Measurements from ENCODE around the gene TPST1. TPM values are rescaled to one million over a fixed set of nuclear protein-coding genes. Genes with fewer than 3 reads are reported as not detected.
"Not testable (repeated sequence)": the region's sequence is repeated elsewhere in the genome, so short reads cannot be mapped to it uniquely, and the experiment has no call there.

Gene TPST1
- total RNA-seq, 2 experiments from 2014 or later: 0.67 to 0.79 TPM

GRCh38 chr7:66315192-66315591 lies 110.1 kb downstream of the TPST1 start:
- POLR2A ChIA-PET: no interaction called here
- DNase-seq: no peak
- H3K4me3 Mint-ChIP-seq: no peak overlapping the region
- CTCF ChIA-PET: interaction anchor here (0.5 kb wide), 1 partner anchor 232 kb away, joined by 3 read pairs; no protein-coding TSS in a partner anchor
- H3K4me1 Mint-ChIP-seq: no peaks in the 10 kb centered on the region
- no peaks in the 10 kb centered on the region for H3K36me3 Mint-ChIP-seq (ENCODE audit: low read depth)
- H3K9me3 Mint-ChIP-seq: no peaks in the 10 kb centered on the region
- H3K27me3 Mint-ChIP-seq: peaks cover 15% of the 10 kb centered on the region
- H3K27ac Mint-ChIP-seq: no peak overlapping the region

GRCh38 chr7:66319407-66319979 lies 114.4 kb downstream of the TPST1 start:
- Mint-ChIP-seq H3K4me1 (no peaks in the 10 kb centered on the region), H3K4me3 (no peak overlapping the region), H3K36me3 (ENCODE audit: low read depth) (no peaks in the 10 kb centered on the region), H3K27me3 (peaks cover 7% of the 10 kb centered on the region), H3K27ac (no peak overlapping the region), H3K9me3 (peaks cover 8% of the 10 kb centered on the region)
- CTCF ChIA-PET: no interaction called here
- no peak for DNase-seq
- POLR2A ChIA-PET: no interaction called here

DNA sequence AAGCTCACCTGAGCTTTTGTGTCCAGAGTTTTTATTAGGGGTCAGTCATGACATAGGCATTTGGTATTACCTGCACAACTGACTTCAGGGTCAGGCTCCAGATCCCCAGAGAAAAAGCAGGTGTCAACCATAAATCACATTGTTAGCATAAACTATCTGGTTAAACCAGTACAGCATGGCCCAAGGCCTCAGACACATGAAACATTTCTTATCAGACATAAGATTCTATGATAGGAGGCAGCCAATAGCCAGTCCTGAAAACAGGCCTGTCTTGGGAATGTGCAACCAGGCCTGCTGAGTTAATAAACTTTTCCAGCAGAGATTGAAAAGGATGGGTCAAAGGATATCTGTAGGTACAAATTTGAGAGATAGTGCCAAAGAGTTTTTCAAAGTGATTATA lies 116.1 kb downstream of the TPST1 start:
- Mint-ChIP-seq H3K36me3 (ENCODE audit: low read depth) (no peaks in the 10 kb centered on the region), H3K9me3 (peaks cover 8% of the 10 kb centered on the region), H3K27me3 (peaks cover 7% of the 10 kb centered on the region), H3K27ac (no peak overlapping the region), H3K4me1 (no peaks in the 10 kb centered on the region), H3K4me3 (no peak overlapping the region)
- ChIA-PET POLR2A (no interaction called here), CTCF (no interaction called here)
- no peak for DNase-seq

- ChIA-PET CTCF (no interaction called here), POLR2A (no interaction called here)
- Mint-ChIP-seq H3K9me3 (peaks cover 8% of the 10 kb centered on the region), H3K4me1 (no peaks in the 10 kb centered on the region), H3K36me3 (ENCODE audit: low read depth) (no peaks in the 10 kb centered on the region), H3K4me3 (no peak overlapping the region), H3K27ac (no peak overlapping the region), H3K27me3 (no peaks in the 10 kb centered on the region)
- DNase-seq: no peak
Measured at GRCh38 chr7:66323114-66323796, 118.1 kb downstream of the TPST1 start.

GRCh38 chr7:66324985-66325384 lies 119.9 kb downstream of the TPST1 start:
- CTCF ChIA-PET; POLR2A ChIA-PET; H3K9me3 Mint-ChIP-seq; H3K27ac Mint-ChIP-seq; H3K27me3 Mint-ChIP-seq; H3K4me3 Mint-ChIP-seq; H3K36me3 Mint-ChIP-seq (ENCODE audit: low read depth); H3K4me1 Mint-ChIP-seq; DNase-seq: not testable (repeated sequence)

- CTCF ChIA-PET: no interaction called here
- no peaks in the 10 kb centered on the region for H3K27me3 Mint-ChIP-seq
Measured at GRCh38 chr7:66326501-66327215, 121.5 kb downstream of the TPST1 start.

DNA sequence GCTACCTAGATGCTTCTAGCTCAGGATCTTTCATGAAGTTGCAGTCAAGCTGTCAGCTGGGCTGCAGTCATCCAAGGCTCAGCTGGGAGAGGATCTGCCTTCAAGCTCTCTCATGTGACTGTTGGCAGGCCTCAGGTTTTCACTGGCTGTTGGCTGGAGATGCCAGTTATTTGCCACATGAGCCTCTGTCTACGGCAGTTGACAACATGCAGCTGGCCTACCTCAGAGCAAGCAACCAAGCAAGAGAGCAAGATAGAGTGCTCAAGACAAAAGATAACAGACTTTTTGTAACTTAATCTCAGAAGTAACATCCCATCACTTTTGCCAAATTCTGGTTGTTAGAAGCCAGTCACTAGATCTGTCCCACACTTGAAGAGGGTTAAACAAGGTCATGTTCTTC lies 125.8 kb downstream of the TPST1 start:
- Mint-ChIP-seq H3K36me3 (ENCODE audit: low read depth) (no peaks in the 10 kb centered on the region), H3K4me1 (no peaks in the 10 kb centered on the region), H3K27ac (no peak overlapping the region), H3K4me3 (no peak overlapping the region), H3K9me3 (peaks cover 7% of the 10 kb centered on the region), H3K27me3 (no peaks in the 10 kb centered on the region)
- CTCF ChIA-PET: no interaction called here
- POLR2A ChIA-PET: no interaction called here
- DNase-seq: no peak

More at GRCh38 chr7:66326501-66327215, 121.5 kb downstream of the TPST1 start:
- POLR2A ChIA-PET: no interaction called here
- no peaks in the 10 kb centered on the region for H3K4me1 Mint-ChIP-seq
- no peaks in the 10 kb centered on the region for H3K36me3 Mint-ChIP-seq (ENCODE audit: low read depth)
- H3K4me3 Mint-ChIP-seq: no peak overlapping the region
- peaks cover 4% of the 10 kb centered on the region for H3K9me3 Mint-ChIP-seq
- DNase-seq: no peak
- H3K27ac Mint-ChIP-seq: no peak overlapping the region

- Mint-ChIP-seq H3K4me3 (no peak overlapping the region), H3K36me3 (ENCODE audit: low read depth) (no peaks in the 10 kb centered on the region), H3K4me1 (no peaks in the 10 kb centered on the region), H3K9me3 (peaks cover 14% of the 10 kb centered on the region), H3K27ac (no peak overlapping the region), H3K27me3 (peaks cover 3% of the 10 kb centered on the region)
- POLR2A ChIA-PET: no interaction called here
- CTCF ChIA-PET: no interaction called here
- DNase-seq: no peak
Measured at GRCh38 chr7:66331883-66332282, 126.7 kb downstream of the TPST1 start.

DNA sequence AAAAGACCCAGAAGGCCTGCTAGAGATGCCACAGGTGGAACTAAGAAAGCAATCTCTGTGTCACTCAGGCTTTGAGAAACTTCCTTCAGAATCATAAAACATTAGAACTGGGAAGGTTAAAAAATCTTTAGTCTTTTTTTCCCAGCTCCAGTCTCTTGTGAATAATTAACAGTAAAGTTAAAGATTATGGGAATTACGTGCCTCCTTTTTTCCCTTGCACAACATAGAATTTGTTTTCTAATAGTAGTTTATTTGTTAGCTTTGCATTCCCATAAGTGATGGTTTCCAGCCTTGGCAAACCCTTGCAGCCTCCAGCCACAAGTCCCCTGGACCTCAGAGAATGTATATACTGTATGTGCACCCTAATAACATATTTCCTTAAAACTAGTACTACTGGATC lies 128.3 kb downstream of the TPST1 start:
- CTCF ChIA-PET: interaction anchor here (0.7 kb wide), 1 partner anchor 1800 kb away, joined by 3 read pairs; no protein-coding TSS in a partner anchor
- Mint-ChIP-seq H3K27ac (no peak overlapping the region), H3K9me3 (peaks cover 16% of the 10 kb centered on the region), H3K4me1 (no peaks in the 10 kb centered on the region), H3K4me3 (no peak overlapping the region), H3K27me3 (peaks cover 3% of the 10 kb centered on the region), H3K36me3 (ENCODE audit: low read depth) (no peaks in the 10 kb centered on the region)
- DNase-seq: no peak
- POLR2A ChIA-PET: no interaction called here

DNA sequence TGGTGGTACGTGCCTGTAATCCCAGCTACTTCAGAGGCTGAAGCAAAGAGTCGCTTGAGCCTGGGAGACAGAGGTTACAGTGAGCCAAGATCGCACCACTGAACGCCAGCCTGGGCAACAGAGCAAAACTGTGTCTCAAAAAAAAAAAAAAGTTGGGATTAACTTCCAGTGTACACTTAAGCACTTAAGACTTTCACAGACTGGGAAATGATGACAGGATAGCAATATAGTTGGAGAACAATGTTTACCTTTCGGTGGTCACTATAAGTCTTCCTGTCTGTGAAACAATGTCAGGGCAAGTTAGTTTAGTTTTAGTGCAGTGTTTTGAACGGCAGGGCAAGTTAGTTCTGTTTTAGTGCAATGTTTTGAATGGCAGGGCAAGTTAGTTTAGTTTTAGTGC lies 130.2 kb downstream of the TPST1 start:
- no peak overlapping the region for H3K4me3 Mint-ChIP-seq
- DNase-seq: no peak
- no peaks in the 10 kb centered on the region for H3K36me3 Mint-ChIP-seq (ENCODE audit: low read depth)

GRCh38 chr7:66336760-66337159 lies 131.6 kb downstream of the TPST1 start:
- ChIA-PET POLR2A (no interaction called here), CTCF (no interaction called here)
- DNase-seq: no peak
- Mint-ChIP-seq H3K4me3 (no peak overlapping the region), H3K4me1 (no peaks in the 10 kb centered on the region), H3K27ac (no peak overlapping the region), H3K36me3 (ENCODE audit: low read depth) (no peaks in the 10 kb centered on the region), H3K27me3 (peaks cover 3% of the 10 kb centered on the region), H3K9me3 (peaks cover 23% of the 10 kb centered on the region)

More for the DNA sequence above, 130.2 kb downstream of the TPST1 start:
- Mint-ChIP-seq H3K9me3 (peaks cover 21% of the 10 kb centered on the region), H3K4me1 (no peaks in the 10 kb centered on the region), H3K27ac (no peak overlapping the region), H3K27me3 (peaks cover 3% of the 10 kb centered on the region)
- POLR2A ChIA-PET: no interaction called here
- CTCF ChIA-PET: no interaction called here

GRCh38 chr7:66339141-66339540 lies 134.0 kb downstream of the TPST1 start:
- Mint-ChIP-seq H3K27ac (no peak overlapping the region), H3K36me3 (ENCODE audit: low read depth) (no peaks in the 10 kb centered on the region), H3K4me1 (no peaks in the 10 kb centered on the region), H3K4me3 (no peak overlapping the region), H3K9me3 (peaks cover 23% of the 10 kb centered on the region), H3K27me3 (peaks cover 3% of the 10 kb centered on the region)
- no peak for DNase-seq
- CTCF ChIA-PET: no interaction called here
- POLR2A ChIA-PET: no interaction called here

- ChIA-PET CTCF (no interaction called here), POLR2A (no interaction called here)
- Mint-ChIP-seq H3K36me3 (ENCODE audit: low read depth) (no peaks in the 10 kb centered on the region), H3K9me3 (peaks cover 5% of the 10 kb centered on the region), H3K27me3 (peaks cover 12% of the 10 kb centered on the region), H3K27ac (no peak overlapping the region), H3K4me3 (no peak overlapping the region), H3K4me1 (no peaks in the 10 kb centered on the region)
- DNase-seq: no peak
Measured at GRCh38 chr7:66344166-66344565, 139.0 kb downstream of the TPST1 start.

Measured in activated CD4-positive, alpha-beta T cell treated with anti-CD3 and anti-CD28 coated beads, Interleukin-2, amount 10 ng/mL, durations not matched to agents 7 days and 5 days (primary cell).